PFSK-1 (cell line): ENCODE measurements around the gene MAP4K2.

Experiments
- POLR2AphosphoS5 ChIP-seq: IDR thresholded peaks from 2 replicates; pipeline ENCODE4 v1.6.1; 2012; ENCODE audit warnings: low read depth, mild to moderate bottlenecking, control low read depth, low read length, moderate library complexity
- TAF1 ChIP-seq: IDR thresholded peaks from 2 replicates; pipeline ENCODE4 v1.6.1; 2012; ENCODE audit warnings: low read length, control low read depth, borderline replicate concordance; ENCODE audit not compliant: insufficient read depth
- TF ChIP-seq, protein P1 (sequence below), 2 experiments: IDR thresholded peaks; 2 replicates each; pipeline versions ENCODE4 v1.6.1 to v1.8.0; 2011 to 2012; ENCODE audit warnings: low read depth in 2 of 2, low read length in 2 of 2, control low read depth in 1 of 2, inconsistent platforms in 1 of 2, mild to moderate bottlenecking in 1 of 2, moderate library complexity in 1 of 2; ENCODE audit not compliant: insufficient read depth in 1 of 2

- TF ChIP-seq POLR2AphosphoS5 = no peak
- no peak for TF ChIP-seq TAF1
- TF ChIP-seq, protein P1, sequence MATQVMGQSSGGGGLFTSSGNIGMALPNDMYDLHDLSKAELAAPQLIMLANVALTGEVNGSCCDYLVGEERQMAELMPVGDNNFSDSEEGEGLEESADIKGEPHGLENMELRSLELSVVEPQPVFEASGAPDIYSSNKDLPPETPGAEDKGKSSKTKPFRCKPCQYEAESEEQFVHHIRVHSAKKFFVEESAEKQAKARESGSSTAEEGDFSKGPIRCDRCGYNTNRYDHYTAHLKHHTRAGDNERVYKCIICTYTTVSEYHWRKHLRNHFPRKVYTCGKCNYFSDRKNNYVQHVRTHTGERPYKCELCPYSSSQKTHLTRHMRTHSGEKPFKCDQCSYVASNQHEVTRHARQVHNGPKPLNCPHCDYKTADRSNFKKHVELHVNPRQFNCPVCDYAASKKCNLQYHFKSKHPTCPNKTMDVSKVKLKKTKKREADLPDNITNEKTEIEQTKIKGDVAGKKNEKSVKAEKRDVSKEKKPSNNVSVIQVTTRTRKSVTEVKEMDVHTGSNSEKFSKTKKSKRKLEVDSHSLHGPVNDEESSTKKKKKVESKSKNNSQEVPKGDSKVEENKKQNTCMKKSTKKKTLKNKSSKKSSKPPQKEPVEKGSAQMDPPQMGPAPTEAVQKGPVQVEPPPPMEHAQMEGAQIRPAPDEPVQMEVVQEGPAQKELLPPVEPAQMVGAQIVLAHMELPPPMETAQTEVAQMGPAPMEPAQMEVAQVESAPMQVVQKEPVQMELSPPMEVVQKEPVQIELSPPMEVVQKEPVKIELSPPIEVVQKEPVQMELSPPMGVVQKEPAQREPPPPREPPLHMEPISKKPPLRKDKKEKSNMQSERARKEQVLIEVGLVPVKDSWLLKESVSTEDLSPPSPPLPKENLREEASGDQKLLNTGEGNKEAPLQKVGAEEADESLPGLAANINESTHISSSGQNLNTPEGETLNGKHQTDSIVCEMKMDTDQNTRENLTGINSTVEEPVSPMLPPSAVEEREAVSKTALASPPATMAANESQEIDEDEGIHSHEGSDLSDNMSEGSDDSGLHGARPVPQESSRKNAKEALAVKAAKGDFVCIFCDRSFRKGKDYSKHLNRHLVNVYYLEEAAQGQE (IDR thresholded peaks at IDR 0.05; ENCODE audit: insufficient read depth in 1 of 2, low read depth in 2 of 2, low read length in 2 of 2) = no peak
Measured at GRCh38 chr11:64743591-64744543, 59.1 kb downstream of the MAP4K2 start, which contains the start of gene RASGRP2.
